Inferior parietal cortex (tissue), 1 donor: ENCODE measurements around the gene SCAPER.

Experiments
- DNase-seq: peaks from one replicate; pipeline ENCODE4 v3.0.0-alpha.2; 2016; ENCODE audit errors: extremely low spot score

SCAPER gene

DNA sequence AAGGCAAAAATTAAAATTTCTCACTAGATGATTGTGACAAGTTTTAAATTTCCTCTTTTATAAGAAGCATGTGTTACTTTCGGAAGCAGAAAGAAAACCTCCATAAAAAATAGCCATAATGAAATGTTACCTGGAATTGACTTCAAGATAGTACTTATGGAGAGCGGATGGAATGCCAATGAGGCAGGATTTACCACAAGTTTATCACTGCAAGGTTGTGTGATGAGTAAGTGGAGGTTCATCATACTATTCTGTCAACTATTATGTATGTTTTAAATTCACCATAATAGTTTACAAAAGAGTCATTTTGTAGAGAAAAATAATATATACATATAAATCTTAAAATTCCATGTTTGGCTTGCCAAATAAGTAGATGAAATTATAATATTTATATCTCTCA is 230.3 kb downstream of the SCAPER start:
- no peak for DNase-seq

DNA sequence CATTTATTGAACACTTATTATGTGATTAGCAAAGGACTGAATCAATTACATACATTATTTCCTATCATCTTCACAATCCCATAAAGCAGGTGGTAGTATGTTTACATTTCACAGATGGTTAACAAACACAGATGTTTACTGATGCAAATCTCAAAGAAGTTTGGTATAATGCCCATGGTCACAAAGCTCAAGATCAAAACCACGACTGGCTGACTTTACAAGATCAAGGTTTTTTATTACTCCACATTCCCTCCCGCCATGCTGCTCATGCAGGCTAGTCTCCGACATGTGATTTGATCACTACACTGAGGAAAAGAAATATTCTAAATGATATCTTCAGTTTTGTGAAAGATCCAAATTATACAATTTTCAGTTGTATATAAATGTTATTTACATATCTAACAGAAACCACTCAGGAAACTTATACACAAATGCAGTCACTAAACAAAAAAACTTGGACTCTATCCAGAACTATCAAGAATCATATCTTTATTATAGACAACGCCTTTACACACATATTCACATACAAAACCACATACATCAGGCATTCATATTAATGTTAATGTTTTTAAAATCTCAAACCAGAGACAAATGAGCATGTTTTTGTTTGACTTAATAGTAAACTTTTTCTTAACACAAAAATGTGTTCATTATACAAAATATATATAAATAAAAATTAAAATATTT is 235.5 kb downstream of the SCAPER start:
- no peak for DNase-seq

DNA sequence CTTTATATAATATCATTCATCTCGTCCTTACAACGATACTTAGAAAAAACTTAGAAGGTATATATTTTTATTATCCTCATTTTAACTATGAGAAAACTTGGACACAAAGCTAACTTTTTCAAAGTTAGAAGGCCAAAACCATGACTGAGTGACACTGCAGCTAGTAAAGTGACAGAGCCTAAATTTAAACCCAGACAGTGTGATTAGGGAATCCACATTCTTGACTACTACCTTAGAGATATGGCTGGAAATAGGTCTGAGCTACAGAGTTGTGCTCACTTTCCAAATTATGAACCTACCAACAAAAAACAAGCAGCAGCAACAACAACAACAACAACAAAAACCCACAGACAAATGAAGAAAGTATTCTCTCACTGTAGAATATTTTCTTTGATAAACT is 236.2 kb downstream of the SCAPER start:
- no peak for DNase-seq

DNA sequence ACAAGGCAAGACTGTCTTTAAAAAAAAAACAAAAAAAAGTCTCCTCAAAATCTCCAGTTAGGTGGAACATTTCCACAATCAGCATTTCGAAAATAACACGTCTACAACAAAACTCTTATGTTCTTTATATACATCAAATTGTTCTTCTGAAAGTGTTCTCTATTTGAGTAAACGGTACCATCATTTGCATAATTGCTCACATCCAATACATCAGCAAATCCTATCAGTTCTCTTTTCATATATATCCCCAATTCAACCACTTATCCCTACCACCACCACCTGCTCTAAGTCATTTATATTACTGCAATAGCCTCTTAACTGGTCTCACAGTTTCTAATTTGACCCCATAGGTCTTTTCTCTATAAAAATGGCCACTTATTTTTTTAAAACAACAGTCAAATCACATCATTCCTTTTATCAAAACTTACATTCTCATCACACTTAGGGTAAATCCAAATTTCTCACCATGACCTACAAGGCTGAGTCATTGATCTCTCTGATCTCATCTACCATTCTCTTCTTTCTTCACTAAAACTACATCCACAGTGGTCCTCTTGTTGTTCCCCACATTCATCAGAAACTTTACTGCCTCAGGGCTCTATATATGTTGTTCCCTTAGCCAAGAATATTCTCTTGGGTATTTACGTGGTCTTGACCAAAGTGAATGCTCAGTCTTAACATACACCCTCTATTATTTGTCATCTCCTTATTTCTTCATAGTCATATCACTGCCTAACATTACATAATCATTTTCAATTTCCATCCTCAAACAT is 237.0 kb downstream of the SCAPER start:
- no peak for DNase-seq

DNA sequence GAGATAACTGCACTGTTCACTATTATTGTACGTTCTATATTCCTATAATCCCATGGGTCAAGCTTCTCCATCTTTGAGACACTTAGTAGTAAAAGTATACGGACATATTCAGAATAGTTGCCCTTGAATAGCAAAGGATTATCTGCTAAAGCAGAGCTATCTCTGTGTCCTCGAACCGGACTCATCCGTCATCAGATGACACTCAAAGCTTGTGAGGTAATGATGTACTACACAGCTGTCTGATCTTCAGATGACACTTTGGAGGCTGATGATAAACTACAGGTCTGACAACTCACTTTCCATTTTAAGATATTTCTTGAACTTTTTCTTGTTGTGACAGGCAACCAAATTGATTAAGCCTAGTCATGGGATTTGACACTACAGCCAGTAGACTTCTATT is 240.2 kb downstream of the SCAPER start:
- no peak for DNase-seq

DNA sequence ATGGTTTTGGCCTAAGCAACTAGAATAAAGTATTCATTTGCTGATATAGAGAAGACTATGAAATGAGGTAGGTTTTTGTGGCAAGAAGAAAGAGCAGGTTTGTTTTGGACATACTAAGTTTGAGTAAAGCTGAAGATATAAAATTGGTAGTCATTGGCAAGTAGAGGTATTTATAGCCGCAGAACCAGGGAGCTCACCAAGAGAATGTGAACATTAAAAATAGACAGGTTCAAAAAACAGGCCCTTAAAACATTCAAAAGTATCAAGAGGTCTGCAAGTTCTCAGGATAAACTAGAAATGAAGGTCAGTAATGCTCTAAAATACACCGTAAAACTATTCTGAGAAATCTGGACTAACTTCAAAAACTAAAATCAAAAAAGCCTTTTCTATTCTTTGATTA is 240.7 kb downstream of the SCAPER start:
- no peak for DNase-seq

DNA sequence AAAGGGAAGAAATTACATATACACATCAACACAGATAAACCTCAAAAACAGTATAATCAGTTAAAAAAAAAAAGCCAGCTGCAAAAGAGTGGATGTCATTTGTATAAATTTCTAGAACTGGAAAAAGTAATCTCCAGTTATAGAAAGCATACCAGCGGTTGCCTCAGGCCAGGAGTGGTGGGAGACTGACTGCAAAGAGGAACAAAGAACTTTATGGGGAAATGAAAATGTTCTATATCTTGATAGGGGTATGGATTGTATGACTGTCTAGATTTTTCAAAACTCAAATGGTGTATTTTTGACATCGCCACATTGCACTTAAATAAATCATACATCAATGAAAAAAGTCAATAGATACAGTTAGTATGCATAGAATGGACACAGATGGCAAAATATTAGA is 241.6 kb downstream of the SCAPER start:
- no peak for DNase-seq

DNA sequence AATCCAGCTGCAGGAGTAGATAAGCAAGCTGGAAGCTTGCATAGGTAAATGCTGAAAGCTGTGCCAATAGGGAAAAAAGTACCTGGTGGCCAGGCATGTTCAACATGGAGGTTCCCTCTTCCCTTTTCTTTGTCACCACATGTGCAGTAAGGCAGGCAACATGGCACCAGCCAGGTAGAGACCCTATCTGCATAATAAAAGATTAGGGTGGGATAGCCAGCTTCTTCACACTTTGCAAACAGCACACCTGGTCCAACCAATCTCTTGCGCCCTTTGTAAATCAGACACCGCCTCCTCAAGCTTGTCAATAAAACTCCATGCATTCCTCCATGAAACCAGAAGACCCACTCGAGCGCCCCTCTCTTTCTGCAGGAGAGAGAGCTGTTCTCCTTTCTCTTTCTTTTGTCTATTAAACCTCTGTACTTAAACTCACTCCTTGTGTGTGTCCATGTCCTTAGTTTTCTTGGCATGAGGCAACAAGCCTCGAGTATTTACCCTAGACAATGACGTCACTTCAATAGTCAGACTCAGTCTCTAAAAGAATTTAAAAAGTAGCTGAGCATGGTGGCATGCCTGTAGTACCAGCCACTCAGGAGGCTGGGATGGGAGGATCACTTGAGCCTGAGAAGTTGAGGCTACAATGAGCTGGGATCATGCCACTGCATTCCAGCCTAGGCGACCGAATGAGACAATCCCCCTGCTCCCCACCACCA is 256.3 kb downstream of the SCAPER start:
- no peak for DNase-seq

DNA sequence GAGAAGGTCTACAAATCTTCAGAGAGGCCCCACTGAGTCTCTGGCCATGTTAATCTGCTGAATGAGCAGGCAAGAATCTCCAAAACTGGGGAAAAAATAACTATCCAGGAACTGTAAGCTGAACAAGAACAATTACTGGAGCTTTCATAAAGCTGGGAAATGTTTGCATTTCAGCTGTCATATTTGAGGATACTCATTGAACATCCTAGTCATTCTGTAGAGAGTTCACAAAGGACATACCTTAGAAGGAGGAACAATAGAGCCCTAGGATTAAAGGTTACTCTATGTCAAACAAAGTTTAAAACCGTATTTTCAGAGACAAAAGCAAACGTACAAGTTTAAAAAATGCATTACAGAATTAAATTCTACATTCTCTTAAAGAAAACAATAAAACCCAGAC is 257.5 kb downstream of the SCAPER start:
- DNase-seq = no peak

DNA sequence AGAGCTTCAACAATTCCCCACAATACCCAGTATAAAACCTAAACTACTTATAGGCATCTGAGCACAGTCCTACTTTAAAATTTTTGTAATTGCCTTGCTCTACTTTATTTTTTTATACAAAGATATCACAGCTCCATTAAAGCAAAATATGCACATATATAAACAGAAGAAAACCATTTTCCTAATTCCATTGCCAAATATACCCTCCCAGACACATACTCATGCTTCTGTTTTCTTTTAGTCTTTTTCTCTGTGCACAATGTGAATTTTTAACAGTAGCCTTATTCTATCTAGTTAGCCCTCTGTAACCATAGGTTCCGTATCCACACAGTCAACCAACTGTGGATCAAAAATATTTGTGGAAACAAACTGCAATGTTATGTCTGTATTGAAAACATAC is 260.5 kb downstream of the SCAPER start:
- DNase-seq = no peak

DNA sequence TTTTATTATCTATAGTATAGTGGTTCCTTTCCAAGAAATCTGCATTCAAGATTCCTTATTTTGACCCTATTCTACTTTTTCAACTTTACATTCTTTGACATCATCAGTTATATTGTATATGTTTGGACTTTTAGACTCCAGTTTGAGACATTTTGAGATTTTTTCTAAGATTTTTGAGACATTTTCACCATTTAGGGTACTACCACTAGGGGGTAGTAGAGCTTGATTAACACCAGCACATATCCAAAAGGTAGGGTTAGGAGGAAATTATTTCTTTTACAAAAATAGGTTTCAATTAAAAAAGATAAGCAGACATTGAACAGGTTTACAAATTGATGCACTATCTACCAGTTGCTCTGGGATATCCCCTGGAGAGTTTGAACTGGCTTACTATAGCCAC is 262.5 kb downstream of the SCAPER start:
- DNase-seq = no peak

DNA sequence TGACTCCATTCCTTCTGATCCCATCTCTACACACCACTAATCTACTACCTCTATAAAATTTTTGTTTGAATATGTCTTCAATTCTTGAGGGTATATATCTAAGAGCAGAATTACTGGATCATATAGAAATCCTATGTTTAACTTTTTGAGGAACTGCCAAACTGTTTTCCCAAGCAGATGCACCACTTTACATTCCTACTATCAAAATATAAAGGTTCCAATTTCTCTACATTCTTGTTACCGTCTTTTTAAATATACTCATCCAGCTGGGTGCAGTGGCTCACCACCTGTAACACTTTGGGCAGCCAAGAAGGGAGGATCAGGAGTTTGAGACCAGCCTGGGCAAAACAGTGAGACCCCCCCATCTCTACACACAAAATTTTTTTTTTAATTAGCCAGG is 268.0 kb downstream of the SCAPER start:
- DNase-seq = no peak

DNA sequence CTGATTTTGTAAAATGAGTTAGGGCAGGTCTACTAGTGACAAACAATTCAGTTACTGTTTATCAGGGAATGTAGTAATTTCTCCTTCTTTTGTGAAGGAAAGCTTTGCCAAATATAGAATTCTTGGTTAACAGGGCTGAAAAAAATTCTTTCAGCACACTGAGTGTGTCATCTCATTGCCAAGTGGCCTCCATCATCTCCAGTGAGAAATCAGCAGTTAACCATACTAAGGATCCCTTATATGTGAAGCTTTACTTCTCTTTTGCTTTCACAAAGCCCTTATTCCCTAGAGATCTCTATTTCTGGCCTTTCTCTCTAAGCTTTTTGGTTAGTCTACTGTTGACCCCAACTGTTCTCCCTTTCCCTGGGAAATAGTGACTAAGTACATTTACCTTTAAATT is 269.1 kb downstream of the SCAPER start:
- DNase-seq = no peak

DNA sequence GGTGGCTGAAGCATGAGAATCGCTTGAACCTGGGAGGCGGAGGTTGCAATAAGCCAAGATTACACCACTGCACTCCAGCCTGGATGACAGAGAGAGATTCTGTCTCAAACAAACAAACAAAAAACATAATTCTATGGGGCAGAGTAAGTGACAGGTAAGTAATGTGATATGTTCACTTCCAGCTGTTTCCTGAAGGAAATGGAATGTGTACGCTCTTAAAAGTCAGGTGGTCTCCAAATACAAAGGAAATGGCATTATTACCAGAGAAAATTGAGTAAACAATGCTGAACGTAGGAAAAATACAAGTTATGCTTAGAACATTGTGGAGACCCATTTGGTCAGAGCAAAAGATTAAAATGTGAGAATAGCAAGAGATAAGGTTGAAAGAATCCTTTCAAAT is 278.5 kb downstream of the SCAPER start:
- no peak for DNase-seq

DNA sequence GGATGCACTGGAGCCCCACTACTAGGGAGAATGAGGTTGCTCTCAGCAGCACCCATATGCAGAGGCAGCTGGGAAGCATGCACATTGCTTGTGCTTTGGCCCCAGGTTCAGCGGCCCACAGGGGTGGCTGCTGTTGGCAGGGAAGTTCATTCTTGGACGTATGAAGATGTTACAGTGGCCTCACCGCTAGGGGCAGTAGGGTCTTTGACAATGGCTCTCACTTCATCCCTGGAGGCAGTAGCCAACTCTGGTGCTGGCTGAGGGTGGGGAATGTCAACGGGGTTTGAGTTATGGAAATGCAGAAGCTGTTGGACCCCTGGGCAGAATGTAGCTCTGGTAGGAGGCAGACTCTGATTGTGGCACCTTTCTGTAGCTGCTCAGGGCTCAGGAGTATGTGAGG is 279.9 kb downstream of the SCAPER start:
- no peak for DNase-seq

DNA sequence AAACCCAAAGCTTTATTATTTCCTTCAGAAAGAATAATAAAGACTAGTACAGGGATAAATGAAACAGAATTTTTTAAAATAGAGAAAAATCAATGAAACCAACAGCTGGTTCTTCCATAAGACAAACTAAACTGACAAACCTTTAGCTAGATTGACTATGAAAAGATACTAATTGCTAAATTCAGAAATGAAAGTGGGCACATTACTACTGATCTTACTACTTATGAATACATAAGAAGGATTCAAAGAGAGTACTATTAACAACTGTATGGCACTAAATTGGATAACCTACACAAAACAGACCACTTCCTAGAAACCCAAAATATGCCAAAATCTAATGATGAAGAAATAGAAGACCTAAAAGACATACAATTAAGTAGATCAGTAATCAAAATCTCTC is 290.4 kb downstream of the SCAPER start:
- DNase-seq = no peak

DNA sequence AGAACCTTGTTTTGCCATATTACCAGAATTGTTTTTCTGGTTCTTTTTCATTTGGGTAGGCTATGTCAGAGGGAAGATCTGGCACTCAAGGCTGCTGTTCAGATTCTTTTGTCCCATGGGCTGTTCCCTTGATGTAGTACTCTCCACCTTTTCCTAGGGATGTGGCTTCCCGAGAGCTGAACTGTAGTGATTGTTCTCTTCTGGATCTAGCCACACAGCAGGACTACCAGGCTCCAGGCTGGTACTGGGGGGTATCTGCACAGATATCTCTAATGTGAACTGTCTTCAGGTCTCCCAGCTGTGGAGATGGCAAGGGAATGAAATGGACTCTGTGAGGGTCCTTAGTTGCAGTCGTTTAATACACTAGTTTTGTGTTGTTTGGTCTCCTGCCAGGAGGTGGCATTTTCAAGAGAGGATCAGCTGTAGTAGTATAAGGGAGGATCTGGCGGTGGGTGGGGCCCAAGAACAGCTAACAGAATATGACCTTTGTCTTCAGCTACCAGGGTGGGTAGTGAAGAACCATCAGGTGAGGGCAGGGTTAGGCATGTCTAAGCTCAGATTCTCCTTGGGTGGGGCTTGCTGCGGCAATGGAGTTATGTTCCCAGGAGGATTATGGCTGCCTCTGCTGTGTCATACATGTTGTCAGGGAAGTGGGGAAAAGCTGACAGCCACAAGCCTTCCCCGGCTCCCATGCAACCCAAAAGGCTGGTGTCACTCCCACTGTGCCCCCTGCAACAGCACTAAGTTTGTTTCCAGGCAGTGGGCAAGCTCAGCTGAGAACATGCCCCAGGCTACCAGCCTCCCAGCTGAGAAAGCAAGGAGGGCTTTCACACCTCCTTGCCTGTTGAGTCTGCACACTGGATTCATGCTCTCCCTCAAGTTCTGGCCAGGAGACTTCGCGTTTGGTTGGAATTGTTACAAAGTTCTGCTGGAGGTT is 316.1 kb downstream of the SCAPER start:
- no peak for DNase-seq

DNA sequence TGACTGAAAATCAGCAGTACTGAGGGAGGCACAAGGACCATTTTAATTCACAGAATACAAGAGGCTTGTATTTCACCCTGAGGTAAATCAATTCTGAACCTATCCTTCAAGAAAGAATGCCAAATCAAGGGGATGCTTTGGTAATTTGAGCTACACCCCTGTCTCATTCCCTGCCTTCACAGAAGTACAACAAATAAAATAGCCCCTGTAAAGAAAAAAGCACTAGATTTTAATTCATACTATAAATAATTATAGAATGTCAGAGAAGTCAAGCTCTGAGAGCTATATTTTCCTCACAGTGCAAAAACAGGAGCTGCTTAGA is 319.6 kb downstream of the SCAPER start:
- DNase-seq = no peak

DNA sequence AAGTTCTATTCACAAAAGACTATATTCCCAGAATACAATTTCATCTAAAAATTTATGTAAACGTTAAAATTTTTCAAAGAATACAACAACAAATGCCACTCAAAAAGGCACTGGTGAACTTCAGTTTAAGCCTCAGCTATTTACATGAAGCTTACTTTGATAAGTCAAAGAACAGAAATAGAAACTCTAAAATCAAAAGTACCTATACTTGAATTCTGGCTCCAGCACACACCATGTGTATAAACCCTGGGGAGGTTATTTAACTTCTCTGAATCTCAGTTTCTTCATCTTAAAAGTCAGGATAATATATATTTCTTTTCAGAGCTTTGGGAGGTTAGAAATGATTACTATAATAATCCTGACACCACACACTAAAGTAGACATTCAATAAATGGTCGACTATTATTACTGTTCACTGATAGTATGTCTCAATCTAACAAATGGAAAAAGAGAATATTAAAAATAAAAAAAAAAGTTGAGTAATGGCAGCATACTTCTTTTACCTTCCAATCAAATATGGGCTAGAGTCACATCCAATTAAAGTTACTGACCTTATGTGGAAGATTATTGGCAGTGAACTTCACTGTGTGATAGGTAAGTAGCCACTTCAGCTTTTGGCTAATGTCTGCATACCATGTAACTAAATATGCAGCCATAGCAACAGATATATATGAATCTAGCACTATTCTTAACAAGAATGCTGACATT is 320.1 kb downstream of the SCAPER start:
- DNase-seq = no peak

DNA sequence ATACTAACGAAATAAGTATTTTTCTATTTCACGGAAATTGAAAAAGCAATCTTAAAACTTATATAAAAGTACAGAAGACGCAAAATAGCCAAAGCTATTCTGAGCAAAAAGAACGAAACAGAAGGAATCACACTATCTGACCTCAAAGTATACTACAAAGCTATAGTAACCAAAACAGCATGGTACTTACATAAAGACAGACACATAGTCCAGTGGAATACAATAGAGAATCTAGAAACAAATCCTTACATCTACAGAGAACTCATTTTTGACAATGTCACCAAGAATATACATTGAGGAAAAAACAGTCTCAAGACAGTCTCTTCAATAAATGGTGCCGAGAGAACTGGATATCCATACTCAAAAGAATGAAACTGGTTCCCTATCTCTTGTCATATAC is 322.6 kb downstream of the SCAPER start:
- no peak for DNase-seq

DNA sequence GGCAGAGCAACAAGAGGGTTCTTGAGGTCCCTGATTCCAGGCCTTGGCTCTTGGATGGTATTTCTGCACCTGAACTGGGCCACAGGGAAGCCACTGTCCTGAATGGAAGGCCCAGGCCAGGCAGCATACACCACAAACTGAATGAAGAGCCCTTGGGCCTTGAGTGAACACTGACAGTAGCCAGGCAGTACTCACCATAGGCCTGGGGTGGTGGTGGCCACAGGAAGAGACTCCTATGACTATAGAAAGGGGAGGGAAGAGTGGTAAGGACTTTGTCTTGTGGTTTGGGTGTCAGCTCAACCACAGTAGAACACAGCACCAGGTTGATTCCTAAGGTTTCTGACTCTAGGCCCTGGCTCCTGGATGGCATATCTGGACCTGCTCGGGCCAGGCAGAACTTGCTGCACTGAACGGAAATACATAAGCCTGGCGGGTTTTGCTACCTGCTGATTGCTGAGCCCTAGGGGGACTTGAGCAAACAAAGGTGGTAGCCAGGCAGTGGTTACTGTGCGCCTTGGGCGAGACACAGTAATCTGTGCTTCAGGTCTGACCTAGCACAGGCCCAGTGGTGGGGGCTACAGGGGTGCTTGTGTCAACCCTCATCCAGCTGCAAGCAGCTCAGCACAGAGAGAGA is 327.1 kb downstream of the SCAPER start:
- no peak for DNase-seq
